ENCODE results near the gene MTMR12. TPM values are rescaled to one million over a fixed set of nuclear protein-coding genes. Genes with fewer than 3 reads are reported as not detected.

The MTMR12 gene
- total and polyA plus RNA-seq, 2 experiments from 2014 or later, result 18.3 to 51.6 TPM

GRCh38 chr5:32346869-32347268 is 34.1 kb upstream of the MTMR12 start (continued):
- TF ChIP-seq ZNF462 (CRISPR knock-in tag; IDR thresholded peaks at IDR 0.05), result no peak

- Mint-ChIP-seq H3K36me3 (ENCODE audit: low read depth) (peaks cover 43% of the 10 kb centered on the region), H3K27ac (no peak overlapping the region), H3K4me1 (no peaks in the 10 kb centered on the region; the same call in 2 of the 3 replicates), H3K4me3 (no peak overlapping the region), H3K27me3 (ENCODE audit: insufficient read depth, low read depth, poor library complexity) (peaks cover 8% of the 10 kb centered on the region), H3K9me3 (peaks cover 90% of the 10 kb centered on the region)
- no peaks in the 10 kb centered on the region for H3K27me3 ChIP-seq (ENCODE audit: insufficient read depth)
- no peak for DNase-seq (ENCODE audit: low spot score)
- no peak overlapping the region for H2AFZ ChIP-seq
- H3K4me3 ChIP-seq, result no peak overlapping the region
- H3K4me2 ChIP-seq, result no peak overlapping the region
- no peaks in the 10 kb centered on the region for H3K9me2 ChIP-seq (ENCODE audit: insufficient read depth)
- ATAC-seq, result no peak
- H4K20me1 ChIP-seq (replicated peaks; ENCODE audit: insufficient read depth), result no peaks in the 10 kb centered on the region
- H3K36me3 ChIP-seq (ENCODE audit: insufficient read depth), result peaks cover 10% of the 10 kb centered on the region; the same call in 1 of the 2 replicates
- H3K4me1 ChIP-seq (ENCODE audit: insufficient read depth), result no peaks in the 10 kb centered on the region
- no peak for TF ChIP-seq NANOG (IDR thresholded peaks at IDR 0.05; ENCODE audit: borderline replicate concordance)
- TF ChIP-seq ZNF462 (CRISPR knock-in tag; IDR thresholded peaks at IDR 0.05), result no peak
- H3K27ac ChIP-seq (ENCODE audit: low read depth), result no peak overlapping the region
- H3K79me2 ChIP-seq (replicated peaks; ENCODE audit: insufficient read depth), result no peaks in the 10 kb centered on the region
- no peaks in the 10 kb centered on the region for H3F3A ChIP-seq (replicated peaks; ENCODE audit: low read depth)
These were observed 30.4 kb upstream of the MTMR12 start for GRCh38 chr5:32343058-32343672.

Data from GM23338 (cell line).